Urinary bladder (tissue), 4 donors: ENCODE data around the gene CACNA1H. TPM values are rescaled to one million over a fixed set of nuclear protein-coding genes. Genes with fewer than 3 reads are reported as not detected.
A peak's percentile ranks its signal among the peaks of the same experiment; 100 is the strongest.

ENCODE experiments used
- DNase-seq: peaks from one replicate; pipeline ENCODE4 v3.0.0-alpha.2; 2015; ENCODE audit errors: extremely low spot score
- H3K27ac ChIP-seq: one replicate; pipeline ENCODE4 v1.5.1; 2013; ENCODE audit warnings: low read depth, mild to moderate bottlenecking, moderate library complexity
- H3K36me3 ChIP-seq: one replicate; pipeline ENCODE4 v1.6.1; 2013; ENCODE audit warnings: mild to moderate bottlenecking, moderate library complexity; ENCODE audit not compliant: insufficient read depth
- H3K4me1 ChIP-seq: one replicate; pipeline ENCODE4 v1.6.1; 2013; ENCODE audit warnings: mild to moderate bottlenecking, moderate library complexity; ENCODE audit not compliant: insufficient read depth
- H3K4me3 ChIP-seq: one replicate; pipeline ENCODE4 v1.5.1; 2013; ENCODE audit warnings: low read depth, low read length
- WGBS: extraction: QIAGEN DNeasy Blood & Tissue Kit; methylation state at CpG from one replicate; pipeline ENCODE4 v1.1.7; 2013; 5-methylcytosine and 5-hydroxymethylcytosine counted together
- polyA plus RNA-seq: library from polyadenylated mRNA; stranded (reverse); fragments of 200-250 nt; gene quantifications from one replicate; pipeline ENCODE4 v1.2.3, GENCODE V29; 2013
- total RNA-seq: library from RNA; depleted of rRNA; stranded (reverse); fragments of >200 nt; gene quantifications from one replicate; pipeline ENCODE4 v1.2.3, GENCODE V29; 2014
- donor health status: healthy with polysubstance abuse.
- donor health status: healthy.

Gene CACNA1H
- total and polyA plus RNA-seq, 2 donors, result 10.6 to 151 TPM

DNA sequence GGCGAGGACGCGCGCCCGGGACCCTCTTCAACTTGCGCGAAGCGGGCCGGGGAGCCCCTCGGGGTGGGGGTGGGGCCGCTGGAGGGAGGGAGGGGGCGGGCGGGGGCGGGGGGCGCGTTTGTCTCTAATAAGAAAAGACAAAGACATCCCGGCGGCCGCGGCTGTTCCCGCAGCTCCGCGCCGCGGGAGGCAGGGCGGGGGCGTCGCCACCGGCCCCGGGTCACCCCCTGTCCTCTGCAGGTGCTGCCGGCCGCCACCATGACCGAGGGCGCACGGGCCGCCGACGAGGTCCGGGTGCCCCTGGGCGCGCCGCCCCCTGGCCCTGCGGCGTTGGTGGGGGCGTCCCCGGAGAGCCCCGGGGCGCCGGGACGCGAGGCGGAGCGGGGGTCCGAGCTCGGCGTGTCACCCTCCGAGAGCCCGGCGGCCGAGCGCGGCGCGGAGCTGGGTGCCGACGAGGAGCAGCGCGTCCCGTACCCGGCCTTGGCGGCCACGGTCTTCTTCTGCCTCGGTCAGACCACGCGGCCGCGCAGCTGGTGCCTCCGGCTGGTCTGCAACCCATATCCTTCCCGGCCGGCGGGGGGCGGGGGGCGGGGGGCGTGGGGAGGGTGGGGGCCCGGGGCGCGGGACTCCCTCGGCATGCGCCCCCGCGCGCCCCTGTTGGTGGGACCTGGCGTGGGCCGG lies 714 bp downstream of the CACNA1H start:
- WGBS, result 1% methylated on average over 94 of the region's 94 CpGs
- Histone ChIP-seq H3K36me3 (no peaks in the 10 kb centered on the region), H3K4me1 (no peaks in the 10 kb centered on the region), H3K27ac (peak overlapping the region; percentile 63), H3K4me3 (peak overlapping the region; percentile 70)
- no peak for DNase-seq

DNA sequence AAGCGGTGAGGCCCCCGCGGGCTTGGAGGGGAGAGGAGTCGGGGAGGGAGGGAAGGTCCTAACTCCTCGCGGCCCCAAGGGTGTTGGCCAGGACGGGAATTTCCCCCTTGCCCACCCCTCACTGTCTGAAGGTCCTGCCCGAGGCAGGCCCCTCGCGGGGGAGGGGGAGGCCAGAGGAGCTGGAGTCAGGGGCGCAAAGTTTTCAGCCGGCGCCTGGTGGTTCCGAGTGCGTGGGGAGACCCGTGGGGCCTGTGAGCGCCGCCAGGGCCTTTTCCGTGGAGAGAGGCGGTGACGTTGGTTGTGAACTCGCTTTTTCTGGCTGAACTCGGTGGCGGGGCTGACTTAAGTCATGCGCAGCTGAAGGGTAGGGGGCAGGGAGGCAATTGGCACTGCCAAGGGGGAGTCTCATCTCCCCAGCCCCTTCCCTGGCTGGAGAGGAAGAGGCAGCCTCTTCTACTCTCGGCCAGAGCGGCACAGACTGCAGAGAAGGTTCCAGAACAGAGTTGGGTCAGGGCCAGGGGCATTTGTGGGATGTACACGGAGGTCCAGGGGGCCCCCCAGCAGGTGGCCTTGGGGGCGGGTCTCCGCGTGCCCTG lies 1.5 kb downstream of the CACNA1H start:
- WGBS, result 17% methylated on average over 31 of the region's 31 CpGs
- H3K4me3 ChIP-seq, result peak overlapping the region; percentile 70
- no peaks in the 10 kb centered on the region for H3K36me3 ChIP-seq
- no peaks in the 10 kb centered on the region for H3K4me1 ChIP-seq
- no peak for DNase-seq
- peak overlapping the region; percentile 65 for H3K27ac ChIP-seq

DNA sequence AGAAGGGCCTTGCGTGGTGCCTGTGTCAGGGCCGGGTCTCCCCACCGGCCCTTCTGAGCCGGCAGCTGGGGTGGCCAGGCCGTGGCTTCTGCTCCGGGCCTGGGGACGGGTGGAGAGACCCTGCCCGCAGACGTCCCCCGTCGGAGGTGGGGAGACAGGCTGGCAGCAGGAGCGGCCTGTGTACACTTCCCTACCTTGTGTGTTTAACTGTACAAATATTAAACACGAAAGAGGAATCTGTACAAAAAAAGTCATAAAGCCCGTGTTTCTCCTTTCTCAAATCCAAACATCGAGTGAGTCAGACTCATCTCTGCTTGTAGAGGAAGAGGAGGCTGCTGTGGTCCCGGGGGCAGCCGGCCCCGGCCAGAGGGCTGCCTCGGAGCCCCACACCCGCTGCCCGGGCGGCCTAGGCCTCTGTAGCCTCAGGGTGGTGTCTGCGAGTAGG lies 2.0 kb downstream of the CACNA1H start:
- no peaks in the 10 kb centered on the region for H3K36me3 ChIP-seq
- DNase-seq, result no peak
- 30% methylated on average over 23 of the region's 23 CpGs for WGBS
- peak overlapping the region; percentile 38 for H3K27ac ChIP-seq
- H3K4me3 ChIP-seq, result peak overlapping the region; percentile 70
- H3K4me1 ChIP-seq, result no peaks in the 10 kb centered on the region

DNA sequence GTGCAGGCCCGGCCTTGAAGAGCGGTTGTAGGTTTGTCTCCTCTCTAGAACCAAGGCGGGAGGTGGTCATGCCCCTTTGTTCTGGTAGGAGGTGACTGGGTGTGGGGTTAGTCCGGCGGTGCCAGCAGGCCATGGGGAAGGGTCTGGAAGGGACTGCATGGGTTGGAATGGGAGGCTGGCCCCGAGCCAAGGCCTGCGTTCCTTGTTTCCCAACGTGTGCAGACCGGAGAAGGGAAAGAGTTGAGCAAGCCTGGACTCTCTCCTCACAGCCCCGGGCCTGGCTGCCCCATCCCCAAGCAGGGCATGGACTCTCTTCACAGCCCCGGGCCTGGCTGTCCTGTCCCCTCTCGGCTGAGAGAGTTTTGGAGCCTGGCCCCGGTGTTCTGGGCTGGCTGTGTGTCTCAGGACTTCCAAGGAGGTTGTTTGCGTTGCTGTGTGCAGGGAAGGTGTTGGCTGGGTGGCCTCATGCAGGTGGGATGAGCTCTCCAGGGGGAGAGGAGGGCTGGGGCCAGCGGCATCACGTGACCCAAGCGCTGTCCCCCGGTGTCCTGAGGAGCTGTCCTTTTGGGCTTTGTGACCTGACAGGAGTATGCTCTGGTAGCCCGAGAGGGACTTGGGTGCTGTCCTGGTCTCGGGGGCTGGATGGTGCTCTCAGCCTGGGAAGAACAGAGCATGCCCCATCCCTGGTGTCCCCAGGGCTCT lies 2.6 kb downstream of the CACNA1H start:
- 50% methylated on average over 20 of the region's 20 CpGs for WGBS
- H3K4me1 ChIP-seq, result no peaks in the 10 kb centered on the region
- no peak overlapping the region for H3K4me3 ChIP-seq
- H3K36me3 ChIP-seq, result no peaks in the 10 kb centered on the region
- no peak for DNase-seq
- H3K27ac ChIP-seq, result no peak overlapping the region

DNA sequence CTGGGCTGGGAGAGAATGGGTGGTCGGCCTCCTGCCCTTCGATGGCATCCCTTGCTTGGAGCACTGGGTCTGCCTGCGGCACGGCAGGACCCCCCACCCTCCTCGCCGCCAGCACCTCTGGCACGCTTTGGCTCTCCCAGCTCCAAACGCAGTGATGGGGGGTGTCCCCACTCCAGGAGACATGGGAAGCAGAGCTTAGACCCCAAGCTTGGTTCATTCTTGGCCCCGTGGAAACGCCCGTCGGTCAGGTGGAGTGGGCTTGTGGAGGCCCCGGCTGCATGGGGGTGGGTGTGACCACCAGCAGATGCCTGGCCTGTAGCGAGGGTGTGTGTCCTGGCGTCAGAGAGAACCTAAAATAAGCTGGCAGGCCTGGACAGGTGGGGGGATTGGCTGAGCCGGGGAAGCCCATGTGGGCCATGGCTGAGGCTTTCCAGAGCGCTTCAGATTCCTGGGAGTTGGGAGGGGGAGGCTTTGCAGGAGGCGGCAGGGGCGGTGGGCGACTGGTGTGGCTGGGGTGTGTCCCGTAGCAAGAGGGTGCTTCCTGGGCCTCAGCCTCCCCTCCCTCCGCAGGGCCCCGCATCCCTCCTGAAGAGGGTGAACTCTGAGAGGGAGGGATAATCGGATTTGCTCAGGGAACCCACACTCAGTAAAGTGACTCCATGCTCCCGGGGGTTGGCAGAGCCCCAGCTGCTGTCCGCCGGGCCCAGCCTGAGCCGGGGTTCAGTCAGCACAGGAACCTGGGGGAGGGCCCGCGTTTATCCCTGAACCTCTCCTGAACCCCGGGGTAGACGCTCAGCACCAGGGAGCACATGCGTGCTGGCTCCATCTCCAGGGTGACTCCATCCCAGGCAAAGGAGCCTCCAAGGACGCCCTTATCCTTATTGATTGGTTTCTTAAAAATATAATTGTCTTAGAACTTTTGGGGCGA lies 3.4 kb downstream of the CACNA1H start:
- no peak overlapping the region for H3K4me3 ChIP-seq
- no peak overlapping the region for H3K27ac ChIP-seq
- WGBS, result 59% methylated on average over 35 of the region's 35 CpGs
- no peaks in the 10 kb centered on the region for H3K36me3 ChIP-seq
- no peak for DNase-seq
- H3K4me1 ChIP-seq, result no peaks in the 10 kb centered on the region

DNA sequence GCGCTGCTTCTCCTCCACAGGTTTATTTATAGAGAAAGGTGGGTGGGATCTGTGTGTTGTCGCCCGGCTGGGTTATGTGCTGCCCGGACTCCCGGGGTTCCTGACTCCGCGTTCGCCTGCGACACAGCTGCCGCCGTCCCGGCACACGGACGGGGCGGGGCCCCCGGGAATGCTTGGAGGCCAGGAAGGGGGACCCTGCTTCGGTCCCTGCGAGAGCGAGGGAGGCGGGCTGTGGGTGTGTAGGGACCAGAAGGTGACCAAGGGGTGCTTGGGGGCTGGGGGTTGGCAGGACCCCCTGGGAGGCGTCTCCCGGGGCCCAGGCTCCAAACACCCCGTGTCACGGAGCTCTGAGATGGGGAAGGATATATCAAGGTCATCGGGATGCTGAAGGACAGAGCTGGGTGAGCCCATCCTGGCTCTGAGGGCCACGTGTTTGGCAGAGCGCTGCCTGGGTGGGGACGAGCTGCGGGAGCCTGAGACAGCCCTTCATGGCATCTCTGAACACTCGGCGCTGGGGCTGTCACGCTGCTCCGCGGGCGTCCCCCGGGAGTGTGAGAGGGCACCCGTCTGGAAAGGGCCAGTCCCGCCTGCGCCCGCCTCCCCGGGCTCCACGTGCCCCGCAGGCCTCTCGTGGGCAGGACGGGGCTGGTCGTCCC lies 4.2 kb downstream of the CACNA1H start:
- WGBS, result 77% methylated on average over 46 of the region's 46 CpGs
- Histone ChIP-seq H3K27ac (peak overlapping the region; percentile 12), H3K4me1 (no peaks in the 10 kb centered on the region), H3K4me3 (no peak overlapping the region), H3K36me3 (no peaks in the 10 kb centered on the region)
- DNase-seq, result no peak

DNA sequence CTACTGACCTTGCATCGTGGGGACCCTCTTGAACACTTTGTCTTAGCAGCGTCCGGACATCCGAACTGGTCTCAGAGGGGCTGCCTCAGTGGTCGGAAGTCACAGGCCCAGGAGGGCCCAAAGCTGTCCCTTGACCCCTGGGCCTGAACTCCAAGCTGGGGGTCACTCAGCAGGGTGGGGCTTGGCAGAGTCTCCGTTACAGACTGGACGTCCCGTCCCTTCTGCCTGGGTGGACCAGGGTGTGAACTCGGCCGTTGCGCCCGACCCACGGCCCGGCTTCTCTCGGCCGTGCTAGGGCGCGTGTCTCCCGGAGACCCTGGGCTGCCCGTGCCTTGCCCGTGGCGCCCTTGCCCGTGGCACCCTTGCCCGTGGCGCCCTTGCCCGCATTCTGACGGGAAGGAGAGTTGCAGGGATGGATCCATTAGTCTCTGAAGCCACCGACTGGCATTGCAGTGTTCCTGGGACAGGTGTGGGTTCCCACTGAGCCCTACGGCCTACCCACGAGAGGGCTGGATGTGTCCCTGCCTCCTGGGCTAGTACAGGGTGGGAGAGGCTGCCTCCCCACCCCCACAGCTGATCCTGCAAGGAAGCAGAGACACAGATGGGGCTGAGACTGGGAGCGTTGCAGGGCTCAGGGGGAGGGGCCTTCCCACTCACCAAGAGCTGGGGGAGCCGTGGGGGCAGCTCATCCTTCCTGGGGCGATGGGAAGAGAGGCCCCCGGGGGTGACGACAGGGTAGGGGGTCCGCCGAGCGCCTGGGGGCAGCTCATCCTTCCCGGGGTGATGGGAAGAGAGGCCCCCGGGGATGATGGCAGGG lies 4.9 kb downstream of the CACNA1H start:
- Histone ChIP-seq H3K36me3 (no peaks in the 10 kb centered on the region), H3K4me3 (no peak overlapping the region), H3K27ac (peak overlapping the region; percentile 30), H3K4me1 (no peaks in the 10 kb centered on the region)
- 73% methylated on average over 40 of the region's 40 CpGs for WGBS
- no peak for DNase-seq

DNA sequence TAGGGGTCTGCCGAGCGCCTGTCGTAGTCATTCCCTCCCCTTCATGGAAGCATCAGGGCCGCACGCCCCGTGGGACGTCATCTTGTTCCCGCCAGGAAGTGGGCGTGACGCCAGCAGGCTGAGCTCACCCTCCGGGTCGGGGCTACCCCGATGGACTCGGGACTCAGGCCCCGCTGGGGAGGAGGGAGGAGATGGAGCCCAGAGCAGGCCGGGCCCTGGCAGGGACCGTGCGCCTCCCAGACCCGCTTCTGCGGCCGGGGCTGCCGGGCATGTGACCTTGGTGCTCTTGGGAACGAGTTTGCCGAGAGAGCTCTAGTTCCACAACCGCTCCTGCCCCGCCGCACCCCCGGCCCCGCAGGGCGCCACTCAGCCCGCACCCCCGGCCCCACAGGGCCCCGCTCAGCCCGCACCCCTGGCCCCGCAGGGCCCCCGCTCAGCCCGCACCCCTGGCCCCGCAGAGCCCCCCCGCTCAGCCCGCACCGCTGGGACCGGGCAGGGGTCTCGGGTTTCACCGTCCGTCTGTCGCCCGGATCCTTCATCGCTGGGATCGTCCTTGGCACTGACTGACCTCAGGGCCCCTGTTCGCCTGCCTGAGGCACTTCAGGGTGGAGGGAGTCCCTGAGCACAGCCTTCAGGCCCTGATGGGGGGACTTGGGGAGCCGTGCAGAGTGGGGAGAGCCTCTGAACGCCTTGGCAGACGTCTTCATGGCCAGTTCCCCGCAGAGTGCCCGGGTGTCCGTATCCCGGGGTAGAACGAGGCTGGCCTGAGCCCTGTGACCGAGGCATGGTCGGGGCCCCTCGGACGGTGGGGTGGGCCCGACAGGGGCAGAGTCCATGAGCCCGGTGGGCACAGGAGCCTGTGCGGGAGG lies 5.8 kb downstream of the CACNA1H start:
- DNase-seq, result no peak
- no peaks in the 10 kb centered on the region for H3K36me3 ChIP-seq
- no peak overlapping the region for H3K4me3 ChIP-seq
- H3K4me1 ChIP-seq, result no peaks in the 10 kb centered on the region
- H3K27ac ChIP-seq, result no peak overlapping the region
- WGBS, result 41% methylated on average over 65 of the region's 65 CpGs

DNA sequence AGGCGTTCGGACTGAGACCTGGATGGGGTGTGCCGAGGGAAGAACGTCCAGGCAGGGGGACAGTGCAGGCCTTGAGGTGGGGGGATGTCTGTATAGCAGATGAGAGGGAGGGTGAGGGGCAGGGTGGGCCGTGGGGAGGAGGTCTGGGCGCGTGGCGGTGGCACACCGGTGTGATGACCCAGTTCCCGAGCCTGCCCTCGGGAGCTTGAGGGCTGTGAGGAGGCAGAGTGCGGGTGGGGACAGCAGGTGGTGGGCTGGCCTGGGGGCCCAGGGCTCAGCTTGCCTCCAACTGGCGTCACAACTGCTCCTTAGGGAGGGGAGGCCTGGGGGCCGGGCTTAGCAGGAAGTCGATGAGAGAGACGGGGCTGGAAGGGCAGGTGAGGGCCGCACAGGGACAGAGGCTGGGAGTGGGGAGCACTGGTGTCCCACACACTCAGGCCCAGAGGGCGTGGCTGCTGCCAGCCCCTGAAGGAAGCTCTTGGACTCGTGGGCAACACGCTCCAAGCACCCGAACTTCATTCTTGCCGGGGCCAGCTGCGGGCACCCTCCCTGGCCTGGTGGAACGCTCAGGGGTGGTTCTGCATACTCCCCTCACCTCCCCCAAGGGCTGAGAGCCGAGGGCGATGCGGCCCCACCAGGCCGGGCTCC lies 6.5 kb downstream of the CACNA1H start:
- Histone ChIP-seq H3K27ac (peak overlapping the region; percentile 11), H3K4me3 (no peak overlapping the region), H3K4me1 (no peaks in the 10 kb centered on the region), H3K36me3 (no peaks in the 10 kb centered on the region)
- WGBS, result 51% methylated on average over 28 of the region's 28 CpGs
- DNase-seq, result no peak

DNA sequence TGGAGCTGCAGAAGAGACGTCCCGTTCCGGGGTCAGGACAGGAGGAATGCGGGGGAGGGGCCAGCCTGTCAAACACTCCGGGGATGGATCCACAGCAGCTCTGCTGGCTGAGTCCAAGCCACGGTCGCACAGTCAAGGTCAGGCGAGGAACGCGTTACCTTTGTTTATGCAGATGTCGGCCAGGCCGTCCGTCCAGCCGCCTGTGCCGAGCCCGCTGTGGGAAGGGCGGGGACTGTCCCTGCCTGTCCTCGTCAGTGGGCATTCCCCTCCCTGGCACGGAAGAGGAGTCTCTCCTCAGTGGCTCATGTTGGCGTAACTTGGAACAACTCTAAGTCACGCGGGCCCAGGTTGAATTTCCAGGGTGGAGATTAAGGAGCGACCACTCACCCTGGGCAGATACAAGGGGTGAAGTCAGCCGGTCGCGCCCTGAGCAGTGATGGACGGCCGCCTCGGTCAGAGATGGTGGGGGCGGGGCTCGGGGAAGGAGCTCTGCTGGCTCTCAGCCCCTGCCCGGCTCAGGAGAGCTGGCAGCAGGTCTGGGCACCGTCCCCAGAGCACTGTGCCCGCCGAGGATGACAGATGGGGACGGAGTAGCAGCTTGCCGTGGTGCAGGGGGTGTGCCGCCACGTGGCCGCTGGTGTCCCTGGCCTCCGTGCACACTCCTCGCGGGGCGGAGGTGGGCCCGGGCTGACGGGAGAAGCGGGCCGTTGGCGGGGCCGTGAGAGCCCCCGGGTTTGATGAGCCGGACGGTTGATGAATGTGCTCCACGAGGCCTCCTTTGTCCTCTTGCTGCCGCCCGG lies 7.3 kb downstream of the CACNA1H start:
- Histone ChIP-seq H3K27ac (no peak overlapping the region), H3K36me3 (no peaks in the 10 kb centered on the region), H3K4me1 (no peaks in the 10 kb centered on the region), H3K4me3 (no peak overlapping the region)
- no peak for DNase-seq
- 46% methylated on average over 56 of the region's 56 CpGs for WGBS
